Esophagus muscularis mucosa (tissue), 4 donors: Measurements from ENCODE around the gene CDKN3. TPM values are rescaled to one million over a fixed set of nuclear protein-coding genes. Genes with fewer than 3 reads are reported as not detected.

Source experiments
- DNase-seq: peaks from one replicate; pipeline ENCODE4 v3.0.0-alpha.2; 2017; ENCODE audit errors: extremely low spot score
- H3K27ac ChIP-seq, 4 donors: fragments of 200-600 bp; sonication (generic); replicated peaks in 1 of 4; 1 replicate in 3 of 4; 2 replicates in 1 of 4; pipeline ENCODE4 v1.5.1; 2016 to 2019; ENCODE audit warnings: mild to moderate bottlenecking in 1 of 4
- H3K27me3 ChIP-seq, 4 donors: fragments of 200-600 bp; sonication (generic); one replicate each; pipeline versions ENCODE4 v1.5.1 to v1.6.0; 2016 to 2019
- H3K36me3 ChIP-seq, 4 donors: fragments of 200-600 bp; sonication (generic); one replicate each; pipeline ENCODE4 v1.5.1; 2016 to 2019
- H3K4me1 ChIP-seq, 4 donors: fragments of 200-600 bp; sonication (generic); one replicate each; pipeline ENCODE4 v1.5.1; 2016 to 2019
- H3K4me3 ChIP-seq, 4 donors: fragments of 200-600 bp; sonication (generic); 1 replicate in 2 of 4; 2 replicates in 2 of 4; pipeline ENCODE4 v1.5.1; 2016 to 2019; ENCODE audit warnings: mild to moderate bottlenecking in 4 of 4, moderate library complexity in 1 of 4
- H3K9me3 ChIP-seq, 4 donors: fragments of 200-600 bp; sonication (generic); 1 replicate in 3 of 4; 2 replicates in 1 of 4; pipeline ENCODE4 v1.5.1; 2016 to 2019
- EP300 ChIP-seq: sonication (generic); formaldehyde crosslinking; IDR thresholded peaks from one replicate; pipeline ENCODE4 v1.6.1; 2017; ENCODE audit warnings: antibody characterized with exemption
- POLR2A ChIP-seq: fragments of 450-650 bp; IDR thresholded peaks from one replicate; pipeline ENCODE4 v1.6.1; 2017; ENCODE audit warnings: antibody characterized with exemption, moderate library complexity, mild to moderate bottlenecking, low read depth
- POLR2AphosphoS5 ChIP-seq, 2 donors: sonication (generic); formaldehyde crosslinking; IDR thresholded peaks; one replicate each; pipeline ENCODE4 v1.6.1; 2017; ENCODE audit warnings: antibody characterized with exemption in 2 of 2
- WGBS: methylation state at CpG from one replicate; pipeline ENCODE4 v1.1.5; 2018; 5-methylcytosine and 5-hydroxymethylcytosine counted together
- intact Hi-C: fragments of 100-400 bp; cut with DNase I; formaldehyde crosslinking; loops from one replicate; pipeline ENCODE4 v1.15.1; 2023
- total RNA-seq, 4 donors: library from RNA; depleted of rRNA; stranded (reverse); fragments of >200 nt; gene quantifications; one replicate each; pipeline versions ENCODE4 v1.1.0 to v1.2.1, GENCODE V29; 2016
- TF ChIP-seq, protein P1 (sequence below), 3 experiments: fragments of 200-600 bp in 2 of 3; fragments of 450-650 bp in 1 of 3; sonication (generic) in 2 of 3; IDR thresholded peaks; one replicate each; pipeline ENCODE4 v1.5.1; 2017 to 2019; ENCODE audit warnings: antibody characterized with exemption in 3 of 3, mild to moderate bottlenecking in 2 of 3, moderate library complexity in 1 of 3

The CDKN3 gene
- total RNA-seq, 4 donors from 2014 or later: 0.65 to 4.8 (median 1.0) TPM

DNA sequence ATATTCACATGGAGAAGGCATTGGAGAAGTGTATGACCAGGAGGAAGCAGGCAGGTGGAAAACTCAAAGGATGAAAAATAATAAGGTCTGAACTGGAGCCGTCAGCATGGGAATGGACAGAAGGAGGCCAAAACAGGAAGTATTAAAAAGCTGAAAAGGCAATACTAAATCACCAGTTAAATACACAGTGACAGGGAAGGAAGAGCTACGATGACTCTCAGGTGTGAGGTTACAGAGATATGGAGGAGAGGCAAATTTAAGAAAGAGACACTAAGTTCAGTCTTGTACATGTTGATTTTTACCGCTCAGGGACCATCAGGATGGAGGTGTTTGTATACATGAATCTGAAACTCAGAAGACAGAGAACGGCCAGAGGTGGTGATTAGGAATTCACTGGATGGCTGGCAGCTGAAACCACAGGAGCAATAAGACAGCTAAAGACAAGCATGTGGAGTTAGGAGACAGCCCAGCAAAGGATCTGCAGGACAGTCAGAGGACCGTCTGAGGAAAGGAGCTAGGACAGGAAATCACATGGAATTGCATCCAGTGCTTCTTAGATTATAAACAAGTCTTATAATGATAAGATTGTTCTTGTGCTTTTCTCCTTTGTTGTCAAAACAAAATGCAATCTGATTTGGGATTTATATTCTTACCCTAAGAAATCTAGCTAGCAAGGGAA lies 33.9 kb upstream of the CDKN3 start:
- no peak for DNase-seq
- intact Hi-C loops: no loop called here
- WGBS: 53% methylated on average over 5 of the region's 5 CpGs

DNA sequence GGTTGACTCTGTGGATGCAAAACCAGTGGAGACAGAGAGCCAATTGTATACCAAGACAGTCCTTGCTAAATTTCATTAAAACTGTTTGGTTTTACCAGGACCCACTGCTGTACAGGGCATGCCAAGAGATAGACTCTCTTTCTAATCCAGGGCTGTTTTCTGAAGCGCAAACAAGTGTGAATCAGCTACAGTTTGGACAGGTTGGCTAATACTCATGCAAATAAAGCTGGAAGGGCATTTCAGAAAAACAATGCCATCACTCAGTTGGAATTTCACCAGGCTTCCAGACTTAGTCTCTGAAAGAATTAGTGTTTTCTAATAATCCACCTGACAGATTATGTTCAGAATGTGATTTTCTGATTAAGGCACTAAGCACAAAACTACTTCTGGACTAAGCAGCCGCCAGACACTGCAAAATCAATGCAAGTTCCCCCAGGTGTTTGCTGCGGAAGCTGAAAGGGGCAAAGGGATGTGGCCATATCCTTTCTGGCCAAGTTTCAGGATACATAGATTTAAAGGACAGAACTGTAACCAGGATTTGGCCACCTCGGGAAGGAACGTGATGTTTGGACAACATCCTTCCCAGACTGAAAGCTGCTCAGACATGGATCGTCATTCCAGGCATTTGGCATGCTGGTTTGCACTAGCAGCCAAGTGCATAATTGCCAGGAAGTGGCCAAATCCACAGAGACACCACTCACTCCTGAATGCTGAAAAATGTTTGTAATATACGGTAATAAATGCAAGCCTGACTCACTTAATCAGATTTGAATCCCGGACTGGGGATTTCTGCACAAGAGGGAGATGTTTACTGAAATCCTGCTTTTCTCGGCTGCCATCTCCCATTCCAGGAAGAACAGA lies 32.0 kb upstream of the CDKN3 start:
- Histone ChIP-seq H3K36me3 (no peaks in the 10 kb centered on the region), H3K4me3 (no peak overlapping the region), H3K27me3 (peaks cover 0 to 13% (median 0%) of the 10 kb centered on the region in 4 donors), H3K4me1 (peaks cover 0 to 18% (median 13%) of the 10 kb centered on the region in 4 donors), H3K27ac (peak overlapping the region in 1 of 4 donors; percentile 68), H3K9me3 (peaks cover 0 to 5% (median 0%) of the 10 kb centered on the region in 4 donors)
- WGBS: 55% methylated on average over 7 of the region's 9 CpGs
- intact Hi-C loops: no loop called here
- DNase-seq: no peak
- TF ChIP-seq POLR2A (no peak), EP300 (peak; percentile 83), POLR2AphosphoS5 (IDR thresholded peaks at IDR 0.05) (peak; percentile 64 to 69)
- TF ChIP-seq, protein P1, sequence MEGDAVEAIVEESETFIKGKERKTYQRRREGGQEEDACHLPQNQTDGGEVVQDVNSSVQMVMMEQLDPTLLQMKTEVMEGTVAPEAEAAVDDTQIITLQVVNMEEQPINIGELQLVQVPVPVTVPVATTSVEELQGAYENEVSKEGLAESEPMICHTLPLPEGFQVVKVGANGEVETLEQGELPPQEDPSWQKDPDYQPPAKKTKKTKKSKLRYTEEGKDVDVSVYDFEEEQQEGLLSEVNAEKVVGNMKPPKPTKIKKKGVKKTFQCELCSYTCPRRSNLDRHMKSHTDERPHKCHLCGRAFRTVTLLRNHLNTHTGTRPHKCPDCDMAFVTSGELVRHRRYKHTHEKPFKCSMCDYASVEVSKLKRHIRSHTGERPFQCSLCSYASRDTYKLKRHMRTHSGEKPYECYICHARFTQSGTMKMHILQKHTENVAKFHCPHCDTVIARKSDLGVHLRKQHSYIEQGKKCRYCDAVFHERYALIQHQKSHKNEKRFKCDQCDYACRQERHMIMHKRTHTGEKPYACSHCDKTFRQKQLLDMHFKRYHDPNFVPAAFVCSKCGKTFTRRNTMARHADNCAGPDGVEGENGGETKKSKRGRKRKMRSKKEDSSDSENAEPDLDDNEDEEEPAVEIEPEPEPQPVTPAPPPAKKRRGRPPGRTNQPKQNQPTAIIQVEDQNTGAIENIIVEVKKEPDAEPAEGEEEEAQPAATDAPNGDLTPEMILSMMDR (IDR thresholded peaks at IDR 0.05): no peak

More for the DNA sequence above, 33.9 kb upstream of the CDKN3 start:
- H3K4me3 ChIP-seq: no peak overlapping the region
- peaks cover 0 to 13% (median 0%) of the 10 kb centered on the region in 4 donors for H3K27me3 ChIP-seq
- no peak overlapping the region for H3K27ac ChIP-seq
- peaks cover 0 to 18% (median 13%) of the 10 kb centered on the region in 4 donors for H3K4me1 ChIP-seq
- TF ChIP-seq POLR2A (no peak), EP300 (no peak), POLR2AphosphoS5 (IDR thresholded peaks at IDR 0.05) (no peak)
- TF ChIP-seq, protein P1 (IDR thresholded peaks at IDR 0.05): no peak
- peaks cover 0 to 7% (median 0%) of the 10 kb centered on the region in 4 donors for H3K9me3 ChIP-seq
- H3K36me3 ChIP-seq: no peaks in the 10 kb centered on the region

DNA sequence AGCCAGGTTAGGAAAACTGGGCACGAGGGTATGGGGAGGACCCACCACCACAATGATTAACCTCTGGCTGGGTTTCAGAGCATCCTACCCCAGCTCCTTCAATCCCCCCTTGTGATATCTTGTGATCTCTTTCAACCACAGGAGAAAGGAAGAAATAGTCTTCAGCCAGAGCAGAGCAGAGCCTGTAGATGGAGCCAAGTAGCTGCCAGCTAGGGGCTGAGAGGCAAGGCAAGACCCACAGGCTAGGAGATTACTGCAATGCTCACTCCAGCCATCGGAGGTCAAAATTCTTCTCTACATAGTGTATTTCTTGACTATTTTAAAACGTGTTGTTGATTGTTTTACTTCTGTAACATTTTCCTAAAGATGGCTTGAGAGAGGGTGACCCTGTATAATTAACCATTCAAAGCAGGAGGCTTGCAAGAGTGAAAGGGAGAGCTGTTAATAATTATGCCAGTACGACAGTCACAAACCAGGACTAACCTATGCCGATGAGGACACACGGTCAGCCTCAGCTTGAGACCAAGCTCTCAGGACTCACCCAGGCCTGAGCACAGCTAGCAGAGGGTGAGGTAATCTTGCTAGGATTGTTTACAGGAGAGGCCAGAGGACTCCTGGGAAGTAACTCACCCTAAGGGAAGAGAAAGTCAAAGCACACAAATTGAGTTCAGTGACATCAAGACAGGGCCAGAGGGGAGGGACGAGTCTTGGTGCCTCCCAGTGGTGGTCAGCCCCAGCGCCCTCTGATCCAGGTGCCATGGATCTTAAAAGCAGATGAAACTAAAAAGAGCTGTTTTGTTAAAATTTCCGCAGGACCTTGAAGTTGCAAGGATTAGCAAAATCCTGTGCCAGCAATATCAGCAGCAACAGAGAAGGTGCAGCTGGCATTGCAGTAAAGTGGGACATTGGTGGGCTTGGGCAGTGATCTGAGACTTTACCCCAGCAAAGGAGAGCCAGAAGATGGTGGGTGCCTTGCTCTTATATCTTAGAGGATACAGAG lies 29.8 kb upstream of the CDKN3 start:
- 65% methylated on average over 9 of the region's 9 CpGs for WGBS
- peak overlapping the region in 2 of 4 donors; percentile 35 to 68 for H3K27ac ChIP-seq
- no peak for DNase-seq

DNA sequence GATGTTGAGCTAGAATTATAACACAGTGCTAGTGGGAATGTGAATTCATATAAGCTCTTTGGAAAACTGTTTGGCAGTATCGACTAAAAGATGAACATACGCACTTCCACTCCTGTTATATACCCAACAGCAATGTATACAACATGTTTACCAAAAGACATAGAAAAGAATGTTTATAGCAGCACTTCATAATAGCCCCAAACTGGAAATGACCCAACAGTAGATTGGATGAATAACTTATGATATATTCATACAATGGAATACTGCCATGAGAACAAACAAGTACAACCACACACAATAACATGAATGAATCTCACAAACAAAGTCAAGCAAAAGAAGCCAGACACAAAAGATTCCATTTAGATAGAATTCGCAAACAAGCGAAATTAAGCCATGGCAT lies 28.5 kb upstream of the CDKN3 start:
- DNase-seq: no peak
- no peaks in the 10 kb centered on the region for H3K36me3 ChIP-seq
- H3K4me3 ChIP-seq: no peak overlapping the region
- H3K27ac ChIP-seq: no peak overlapping the region
- intact Hi-C loops: no loop called here
- no peaks in the 10 kb centered on the region for H3K9me3 ChIP-seq
- H3K27me3 ChIP-seq: peaks cover 0 to 4% (median 0%) of the 10 kb centered on the region in 4 donors
- TF ChIP-seq POLR2AphosphoS5 (IDR thresholded peaks at IDR 0.05) (no peak), EP300 (no peak), POLR2A (no peak)
- TF ChIP-seq, protein P1 (IDR thresholded peaks at IDR 0.05): no peak
- H3K4me1 ChIP-seq: peaks cover 0 to 18% (median 13%) of the 10 kb centered on the region in 4 donors
- WGBS: 94% methylated on average over 4 of the region's 4 CpGs

More for the DNA sequence above, 29.8 kb upstream of the CDKN3 start:
- peaks cover 0 to 18% (median 13%) of the 10 kb centered on the region in 4 donors for H3K4me1 ChIP-seq
- intact Hi-C loops: no loop called here
- peaks cover 0 to 4% (median 0%) of the 10 kb centered on the region in 4 donors for H3K27me3 ChIP-seq
- H3K9me3 ChIP-seq: no peaks in the 10 kb centered on the region
- no peak overlapping the region for H3K4me3 ChIP-seq
- no peaks in the 10 kb centered on the region for H3K36me3 ChIP-seq
- TF ChIP-seq, protein P1 (IDR thresholded peaks at IDR 0.05): peak in 2 of 3 experiments; percentile 15 to 30
- no peak for TF ChIP-seq POLR2A
